AG04450 (cell line): ENCODE data around the gene S100A14. TPM values are rescaled to one million over a fixed set of nuclear protein-coding genes. Genes with fewer than 3 reads are reported as not detected.

Experiments used
- CTCF ChIA-PET: fragments of 300-600, 350-600 bp; formaldehyde crosslinking; extraction: SDS; loops from one replicate; lab custom pipeline; 2022; ENCODE audit warnings: antibody characterized with exemption, inconsistent platforms; lab: Charles Lee
- POLR2A ChIA-PET: fragments of 350-600 bp; formaldehyde crosslinking; extraction: SDS; loops from one replicate; lab custom pipeline; 2021; ENCODE audit warnings: antibody characterized with exemption, inconsistent platforms; lab: Yijun Ruan, JAX
- DNase-seq: peaks from one replicate; pipeline ENCODE4 v3.0.0-alpha.2; 2011; ENCODE audit warnings: low read depth, low spot score
- H3K27ac ChIP-seq: one replicate; pipeline ENCODE4 v1.5.1; 2012; ENCODE audit warnings: low read depth, low read length, control low read depth
- H3K27me3 ChIP-seq: one replicate; pipeline ENCODE4 v1.6.0; 2012; ENCODE audit warnings: low read length; ENCODE audit not compliant: control insufficient read depth, insufficient read depth
- H3K4me3 ChIP-seq: 2 replicates; pipeline ENCODE4 v1.5.1; 2011; ENCODE audit warnings: mild to moderate bottlenecking, low read depth, low read length, control low read depth
- H3K9me3 ChIP-seq: 2 replicates; pipeline ENCODE4 v1.5.1; 2012; ENCODE audit warnings: low read length; ENCODE audit not compliant: control insufficient read depth, insufficient read depth
- polyA plus RNA-seq: library from polyadenylated mRNA; depleted of rRNA; stranded (reverse); fragments of >200 nt; gene quantifications from 2 replicates; pipeline ENCODE4 v1.2.3, GENCODE V29; 2011
- TF ChIP-seq, protein P1 (sequence below): IDR thresholded peaks from 2 replicates; pipeline ENCODE4 v1.5.1; 2011; ENCODE audit warnings: low read depth, low read length, control low read depth, inconsistent platforms

S100A14 gene
- polyA plus RNA-seq, 1 experiment, result not detected

DNA sequence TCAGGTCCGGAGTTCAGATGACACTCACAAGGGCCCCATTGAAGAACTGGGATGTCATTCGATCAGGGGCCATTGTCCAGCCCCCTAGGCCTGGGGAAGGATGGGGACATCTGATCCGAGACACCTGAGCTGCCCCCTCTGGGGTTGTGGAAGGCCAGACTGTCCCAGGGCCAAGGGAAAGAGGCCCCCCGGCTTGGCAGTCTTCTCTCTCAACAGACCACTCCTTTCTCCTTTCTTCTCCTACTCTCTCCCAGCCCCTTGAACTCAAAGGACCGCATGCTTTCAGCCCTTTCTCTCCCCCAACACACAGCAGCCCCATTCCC is 13.2 kb upstream of the S100A14 start:
- Histone ChIP-seq H3K9me3 (no peaks in the 10 kb centered on the region; the same call in 1 of the 2 replicates), H3K27ac (no peak overlapping the region), H3K4me3 (no peak overlapping the region), H3K27me3 (no peaks in the 10 kb centered on the region)
- no peak for DNase-seq
- ChIA-PET POLR2A (no interaction called here), CTCF (interaction anchor here (0.9 to 3.5 kb wide), 3 partner anchors 16 to 277 kb away, joined by 4 to 80 read pairs (median 10); partner anchors contain the start of genes S100A14 and S100A16)
- TF ChIP-seq, protein P1, sequence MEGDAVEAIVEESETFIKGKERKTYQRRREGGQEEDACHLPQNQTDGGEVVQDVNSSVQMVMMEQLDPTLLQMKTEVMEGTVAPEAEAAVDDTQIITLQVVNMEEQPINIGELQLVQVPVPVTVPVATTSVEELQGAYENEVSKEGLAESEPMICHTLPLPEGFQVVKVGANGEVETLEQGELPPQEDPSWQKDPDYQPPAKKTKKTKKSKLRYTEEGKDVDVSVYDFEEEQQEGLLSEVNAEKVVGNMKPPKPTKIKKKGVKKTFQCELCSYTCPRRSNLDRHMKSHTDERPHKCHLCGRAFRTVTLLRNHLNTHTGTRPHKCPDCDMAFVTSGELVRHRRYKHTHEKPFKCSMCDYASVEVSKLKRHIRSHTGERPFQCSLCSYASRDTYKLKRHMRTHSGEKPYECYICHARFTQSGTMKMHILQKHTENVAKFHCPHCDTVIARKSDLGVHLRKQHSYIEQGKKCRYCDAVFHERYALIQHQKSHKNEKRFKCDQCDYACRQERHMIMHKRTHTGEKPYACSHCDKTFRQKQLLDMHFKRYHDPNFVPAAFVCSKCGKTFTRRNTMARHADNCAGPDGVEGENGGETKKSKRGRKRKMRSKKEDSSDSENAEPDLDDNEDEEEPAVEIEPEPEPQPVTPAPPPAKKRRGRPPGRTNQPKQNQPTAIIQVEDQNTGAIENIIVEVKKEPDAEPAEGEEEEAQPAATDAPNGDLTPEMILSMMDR, result no peak

DNA sequence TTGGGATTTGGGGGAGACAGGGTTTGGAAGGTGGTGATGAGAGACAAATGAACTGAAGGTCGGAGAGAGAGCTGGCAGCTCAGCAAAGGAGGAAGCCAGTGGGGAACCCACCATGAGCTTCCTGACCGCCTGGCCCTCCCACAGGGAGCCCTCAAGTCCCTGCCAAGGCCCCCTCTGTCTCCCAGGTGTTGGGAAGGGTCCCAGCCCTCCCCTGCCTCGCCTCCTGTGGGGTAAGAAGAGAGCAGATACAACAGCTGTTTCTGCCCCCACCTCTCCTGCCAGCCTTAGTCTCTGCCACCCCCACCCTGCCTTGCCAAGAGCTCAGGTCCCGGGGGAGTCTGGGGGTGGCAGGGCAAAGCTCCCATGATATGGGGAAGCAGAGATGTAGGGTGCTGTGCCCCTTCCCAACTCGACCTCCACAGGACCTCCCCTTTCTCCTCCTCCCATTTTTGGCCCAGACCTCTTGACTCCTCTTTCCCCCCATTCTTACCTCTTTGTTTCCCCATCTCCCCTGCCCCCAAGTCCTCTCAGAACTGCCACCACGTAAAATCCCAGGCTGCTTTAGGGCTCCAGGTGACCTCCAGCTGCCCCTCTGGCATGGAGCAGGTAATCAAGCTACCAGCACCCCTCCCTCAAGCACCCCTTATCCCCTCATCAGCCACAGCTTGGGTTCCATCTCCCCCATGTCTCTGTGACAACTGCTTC is 12.7 kb upstream of the S100A14 start:
- ChIA-PET CTCF (interaction anchor here (0.9 to 3.5 kb wide), 9 partner anchors 10 to 277 kb away, joined by 4 to 80 read pairs (median 8); partner anchors contain the start of genes S100A14, S100A16 and SNAPIN), POLR2A (interaction anchor here (1.7 to 3.4 kb wide), 4 partner anchors 11 to 61 kb away, joined by 5 to 46 read pairs (median 26); partner anchors contain the start of genes S100A14 and S100A16)
- Histone ChIP-seq H3K9me3 (no peaks in the 10 kb centered on the region; the same call in 1 of the 2 replicates), H3K27ac (no peak overlapping the region), H3K4me3 (no peak overlapping the region), H3K27me3 (no peaks in the 10 kb centered on the region)
- TF ChIP-seq, protein P1, result no peak
- DNase-seq, result no peak

DNA sequence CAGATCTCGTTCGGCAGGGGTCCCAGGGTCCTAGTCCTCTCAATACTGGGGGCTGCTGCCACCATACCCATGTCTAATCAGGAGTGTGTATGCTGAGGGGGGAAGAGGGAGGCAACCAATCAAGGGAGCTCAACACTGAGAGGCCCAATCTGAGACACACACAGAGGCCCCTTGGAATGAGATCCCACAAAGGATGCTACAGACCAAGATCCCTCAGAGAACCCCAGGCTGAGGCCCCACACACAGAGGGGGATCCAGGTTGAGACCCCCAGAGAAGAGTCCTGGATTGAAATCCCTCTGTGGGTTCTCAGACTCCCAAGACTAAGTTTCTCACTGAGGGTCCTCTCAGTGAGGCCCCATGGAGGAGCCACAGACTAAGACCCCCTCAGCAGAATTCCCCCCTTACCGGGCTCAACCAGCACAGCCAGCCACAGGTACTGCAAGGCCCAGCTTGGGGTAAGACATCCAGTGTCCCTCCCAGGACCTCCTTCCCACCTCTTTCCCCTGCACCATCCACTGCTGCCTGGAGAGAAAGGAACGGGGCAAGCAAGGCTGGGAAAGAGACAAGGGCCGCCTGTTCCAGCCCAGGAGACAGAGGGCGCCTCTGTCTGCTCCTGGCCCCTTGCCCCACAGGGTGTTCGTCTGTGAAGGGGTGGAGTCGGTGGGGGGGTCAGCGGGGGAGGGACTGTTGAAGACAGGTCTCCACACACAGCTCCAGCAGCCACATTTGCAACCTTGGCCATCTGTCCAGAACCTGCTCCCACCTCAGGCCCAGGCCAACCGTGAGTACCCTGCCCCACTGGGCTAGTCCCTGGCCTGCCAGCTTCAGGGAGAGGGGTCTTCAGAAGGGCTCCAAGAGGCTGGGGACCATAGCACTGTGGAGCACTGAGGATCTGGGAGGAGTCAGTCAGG is 11.8 kb upstream of the S100A14 start, which contains the start of gene S100A1:
Gene S100A1, plus strand, starts transcription at position 720 of the 912 bp plus-strand sequence. CDS start 2,088 bp downstream, outside the sequence.
- POLR2A ChIA-PET, result interaction anchor here (0.5 to 3.4 kb wide), 29 partner anchors 7 to 366 kb away, joined by 3 to 46 read pairs (median 4); partner anchors contain the start of genes RPS27, S100A14, S100A16 and S100A6
- Histone ChIP-seq H3K27ac (peak within 1 kb of the TSS; percentile 92), H3K9me3 (no peaks in the 10 kb centered on the region), H3K27me3 (no peaks in the 10 kb centered on the region), H3K4me3 (peak within 1 kb of the TSS; percentile 80)
- TF ChIP-seq, protein P1, result no peak
- CTCF ChIA-PET, result interaction anchor here (0.6 to 3.7 kb wide), 31 partner anchors 9 to 276 kb away, joined by 3 to 80 read pairs (median 6); partner anchors contain the start of genes S100A14, S100A16, S100A6 and SNAPIN
- no peak for DNase-seq

DNA sequence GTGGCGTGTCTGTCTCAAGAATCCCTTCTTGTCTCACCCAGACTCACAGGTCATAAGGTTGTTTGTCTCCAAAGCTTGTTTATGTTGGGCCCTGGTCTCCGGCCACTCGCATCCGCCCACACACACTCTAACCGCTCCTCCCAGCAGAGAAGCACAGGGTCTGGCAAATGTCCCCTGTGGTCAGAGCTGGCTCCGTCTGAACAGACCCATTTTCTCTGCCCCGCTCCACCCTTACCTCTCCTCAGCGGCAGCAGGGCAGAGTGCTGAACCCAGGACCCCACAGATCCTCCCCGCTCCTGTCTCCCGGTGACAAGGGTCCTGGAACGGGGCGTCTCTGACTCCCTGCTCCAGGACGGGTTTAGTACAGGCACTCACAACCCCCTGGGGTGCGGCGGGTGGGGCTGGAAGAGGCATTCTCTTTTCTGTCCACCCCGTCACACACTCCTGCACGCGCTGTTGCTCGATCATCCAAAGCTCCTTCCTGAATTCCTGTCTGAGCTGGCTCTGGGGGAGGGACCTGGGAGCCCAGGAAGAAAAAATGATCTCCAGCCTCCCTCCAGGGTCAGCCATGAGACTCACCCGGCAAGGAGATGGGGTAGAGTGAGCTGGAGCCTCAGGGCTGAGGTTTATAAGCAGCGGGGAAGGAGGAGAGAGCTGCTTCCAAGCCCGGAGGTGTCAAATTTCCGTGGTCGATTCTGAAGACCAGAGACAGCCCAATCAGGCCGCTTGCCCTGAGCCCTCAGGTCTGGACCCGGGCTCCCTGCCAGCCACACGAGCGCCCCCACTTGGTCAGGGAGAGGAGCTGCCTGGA is 11.0 kb upstream of the S100A14 start, which contains the start of gene S100A13:
Gene S100A13, minus strand, starts transcription at position 602 of the 811 bp plus-strand sequence. CDS start 1,033 bp downstream, outside the sequence.
- POLR2A ChIA-PET, result interaction anchor here (0.5 to 3.4 kb wide), 31 partner anchors 8 to 367 kb away, joined by 3 to 46 read pairs (median 4); partner anchors contain the start of genes RPS27, S100A14, S100A16 and S100A6
- DNase-seq, result peak; percentile 92
- TF ChIP-seq, protein P1, result peak; percentile 78
- CTCF ChIA-PET, result interaction anchor here (0.6 to 3.7 kb wide), 32 partner anchors 8 to 295 kb away, joined by 3 to 80 read pairs (median 6); partner anchors contain the start of genes S100A14, S100A16, S100A6 and SNAPIN
- Histone ChIP-seq H3K9me3 (no peaks in the 10 kb centered on the region), H3K27me3 (no peaks in the 10 kb centered on the region), H3K4me3 (peak within 1 kb of the TSS; percentile 80), H3K27ac (peak within 1 kb of the TSS; percentile 92)
